Stimulated activated naive CD8-positive, alpha-beta T cell treated with anti-CD3 and anti-CD28 coated beads, Interleukin-15, amount 100 ng/mL, for 72 hours (primary cell): ENCODE measurements around the gene CAMK2G.
A peak's percentile ranks its signal among the peaks of the same experiment; 100 is the strongest.

Experiments used
- ATAC-seq: fragments of 150-1000 bp; cut with Tn5 transposase; 2 replicates; pipeline ENCODE4 v1.10.0; 2021; ENCODE audit warnings: mild to moderate bottlenecking, moderate library complexity
- DNase-seq, 2 donors: peaks; one replicate each; pipeline ENCODE4 v3.0.0; 2021 to 2022
- H3K27ac Mint-ChIP-seq, 2 donors: one replicate each; pipeline ENCODE4 v1.8.0; 2022; ENCODE audit warnings: mild to moderate bottlenecking in 2 of 2, mixed read lengths in 2 of 2, moderate library complexity in 2 of 2
- H3K27me3 Mint-ChIP-seq: one replicate; pipeline ENCODE4 v1.8.0; 2022; ENCODE audit warnings: mixed read lengths
- H3K4me1 Mint-ChIP-seq: one replicate; pipeline ENCODE4 v1.8.0; 2022; ENCODE audit warnings: mild to moderate bottlenecking, mixed read lengths
- H3K4me3 Mint-ChIP-seq, 2 donors: one replicate each; pipeline ENCODE4 v1.8.0; 2022; ENCODE audit warnings: mild to moderate bottlenecking in 2 of 2, mixed read lengths in 2 of 2, moderate library complexity in 1 of 2
- H3K9me3 Mint-ChIP-seq, 2 donors: one replicate each; pipeline ENCODE4 v1.8.0; 2022; ENCODE audit warnings: mixed read lengths in 2 of 2

Gene CAMK2G

GRCh38 chr10:73824146-73824725 is 50.1 kb downstream of the CAMK2G start:
- ATAC-seq (no peak), DNase-seq (no peak)
- Mint-ChIP-seq H3K4me3 (no peak overlapping the region), H3K4me1 (no peaks in the 10 kb centered on the region), H3K9me3 (no peaks in the 10 kb centered on the region), H3K27me3 (no peaks in the 10 kb centered on the region), H3K27ac (peak overlapping the region; percentile 31 to 52)

DNA sequence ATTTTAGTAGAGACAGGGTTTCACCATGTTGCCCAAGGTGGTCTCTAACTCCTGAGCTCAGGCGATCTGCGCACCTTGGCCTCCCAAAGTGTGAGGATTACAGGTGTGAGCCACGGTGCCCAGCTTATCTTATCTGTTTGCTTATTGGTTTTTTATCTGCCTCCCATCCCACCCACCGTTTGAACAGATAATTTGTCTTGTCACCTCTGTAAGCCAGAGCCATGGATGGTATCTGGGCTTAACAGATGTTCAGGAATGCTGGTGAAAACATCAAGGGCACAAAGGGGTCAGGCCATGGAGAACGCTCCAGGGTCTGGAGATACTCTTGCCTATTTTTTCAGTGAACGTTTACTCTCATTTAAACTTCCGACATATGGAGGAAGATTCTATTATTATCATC is 51.0 kb downstream of the CAMK2G start:
- Mint-ChIP-seq H3K4me1 (no peaks in the 10 kb centered on the region), H3K4me3 (no peak overlapping the region), H3K27me3 (no peaks in the 10 kb centered on the region), H3K27ac (no peak overlapping the region), H3K9me3 (no peaks in the 10 kb centered on the region)
- ATAC-seq (no peak), DNase-seq (no peak)

GRCh38 chr10:73819513-73820093 is 54.8 kb downstream of the CAMK2G start:
- DNase-seq (no peak), ATAC-seq (peak; percentile 10)
- peak overlapping the region in 1 of 2 donors; percentile 81 for H3K27ac Mint-ChIP-seq
- H3K27me3 Mint-ChIP-seq, result no peaks in the 10 kb centered on the region
- no peak overlapping the region for H3K4me3 Mint-ChIP-seq
- no peaks in the 10 kb centered on the region for H3K4me1 Mint-ChIP-seq
- no peaks in the 10 kb centered on the region for H3K9me3 Mint-ChIP-seq

DNA sequence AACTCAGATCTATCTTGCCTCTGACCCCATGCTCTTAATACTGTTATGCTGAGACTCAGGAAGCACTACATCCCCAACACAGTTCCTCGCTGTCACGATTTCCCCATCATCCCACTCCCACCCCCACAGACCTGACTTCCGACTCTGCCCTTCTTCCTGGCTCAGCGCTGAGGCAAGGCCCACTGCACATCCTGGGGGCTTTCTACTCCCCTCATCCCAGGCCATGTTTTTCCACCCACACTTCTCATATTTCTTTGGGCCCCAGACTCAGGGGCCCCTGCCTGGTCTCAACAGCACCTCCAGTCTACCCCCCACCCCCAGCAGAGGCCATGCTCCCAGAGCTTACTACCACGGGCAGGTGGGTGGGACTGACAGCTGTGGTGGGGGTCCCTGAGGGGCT is 55.3 kb downstream of the CAMK2G start:
- no peak for DNase-seq
- H3K4me1 Mint-ChIP-seq, result no peaks in the 10 kb centered on the region
- H3K4me3 Mint-ChIP-seq, result no peak overlapping the region
- H3K27ac Mint-ChIP-seq, result peak overlapping the region in 1 of 2 donors; percentile 65
- no peaks in the 10 kb centered on the region for H3K9me3 Mint-ChIP-seq
- no peaks in the 10 kb centered on the region for H3K27me3 Mint-ChIP-seq
- ATAC-seq, result peak; percentile 13

- H3K4me3 Mint-ChIP-seq, result no peak overlapping the region
- H3K9me3 Mint-ChIP-seq, result no peaks in the 10 kb centered on the region
- no peak overlapping the region for H3K27ac Mint-ChIP-seq
- ATAC-seq (peak; percentile 27), DNase-seq (no peak)
- no peaks in the 10 kb centered on the region for H3K4me1 Mint-ChIP-seq
- no peaks in the 10 kb centered on the region for H3K27me3 Mint-ChIP-seq
Observed at GRCh38 chr10:73818402-73818801, 56.0 kb downstream of the CAMK2G start.

DNA sequence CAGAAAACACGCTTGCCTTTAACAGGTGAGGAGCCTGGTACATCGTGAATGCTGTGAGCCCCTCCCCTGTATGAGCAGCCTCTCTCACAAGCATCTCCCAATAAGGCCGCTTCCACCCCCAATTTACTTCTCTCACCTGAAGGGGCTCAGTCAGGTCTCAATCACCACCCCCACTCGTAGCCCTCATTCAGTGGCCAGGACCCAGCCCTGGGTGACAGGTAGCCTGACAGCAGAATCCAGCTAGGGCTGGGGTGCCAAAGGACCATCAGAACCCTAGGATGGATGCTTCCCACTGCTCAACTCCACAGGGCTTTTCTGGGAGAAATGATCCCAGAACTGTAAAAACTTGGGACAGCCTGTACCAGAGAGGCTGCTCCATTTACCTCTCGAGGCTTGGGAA is 56.5 kb downstream of the CAMK2G start:
- Mint-ChIP-seq H3K4me1 (no peaks in the 10 kb centered on the region), H3K27me3 (no peaks in the 10 kb centered on the region), H3K4me3 (no peak overlapping the region), H3K27ac (no peak overlapping the region), H3K9me3 (no peaks in the 10 kb centered on the region)
- ATAC-seq, result no peak
- no peak for DNase-seq

DNA sequence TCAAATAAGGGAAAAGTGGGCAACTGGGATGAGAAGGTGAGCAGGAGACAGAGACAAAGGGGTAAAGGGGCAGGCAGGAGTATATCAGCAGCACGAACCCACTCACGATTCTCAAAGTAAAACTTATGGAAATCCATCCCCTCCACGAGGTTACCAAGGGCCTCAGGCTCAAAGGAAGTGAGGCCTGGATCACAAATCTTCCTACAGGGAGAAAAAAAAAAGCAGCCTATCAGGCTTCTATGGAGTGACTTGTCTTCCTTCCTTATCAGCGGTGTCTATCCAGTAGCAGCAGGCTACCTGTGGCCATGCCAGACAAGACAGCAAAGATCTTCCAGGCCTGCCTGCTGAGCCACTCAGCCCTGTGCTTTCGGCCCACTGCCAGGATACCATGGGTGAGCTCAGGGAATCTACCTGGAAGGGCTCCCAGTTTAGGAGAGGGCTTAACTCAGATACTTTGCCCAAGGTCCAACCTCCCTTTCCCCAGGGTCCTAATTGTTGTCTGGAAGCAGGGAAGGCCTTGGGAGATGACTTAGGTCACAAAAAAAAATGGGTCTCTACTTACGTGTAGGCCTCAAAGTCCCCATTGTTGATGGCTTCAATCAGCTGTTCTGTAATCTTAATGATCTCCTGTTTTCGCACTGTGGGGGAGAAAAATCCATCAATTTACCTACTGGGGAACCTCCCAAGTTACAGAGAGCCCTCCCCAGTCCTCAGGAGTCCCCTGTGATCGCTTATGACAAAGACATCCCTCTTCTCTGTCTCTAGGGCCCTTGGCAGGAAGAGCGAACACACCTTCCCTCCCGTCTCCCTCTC is 57.2 kb downstream of the CAMK2G start:
- Mint-ChIP-seq H3K4me3 (no peak overlapping the region), H3K27ac (no peak overlapping the region), H3K9me3 (no peaks in the 10 kb centered on the region), H3K27me3 (no peaks in the 10 kb centered on the region), H3K4me1 (no peaks in the 10 kb centered on the region)
- no peak for DNase-seq
- no peak for ATAC-seq

DNA sequence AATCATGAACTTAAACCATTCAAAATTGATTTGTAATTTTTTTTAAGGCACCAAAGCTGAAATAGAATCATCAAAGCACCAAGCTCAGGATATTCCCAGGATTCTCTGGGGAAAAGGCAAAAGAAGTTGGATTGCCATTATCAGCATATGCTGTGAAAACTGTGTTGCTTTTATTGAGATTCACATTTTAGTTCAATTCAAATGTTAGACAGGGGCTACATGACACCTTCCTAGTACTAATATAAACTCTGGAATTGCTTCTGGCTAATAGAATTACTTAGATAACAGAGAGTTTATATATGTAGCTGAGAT is 58.7 kb downstream of the CAMK2G start:
- H3K4me3 Mint-ChIP-seq, result no peak overlapping the region
- no peak for ATAC-seq
- no peaks in the 10 kb centered on the region for H3K27me3 Mint-ChIP-seq
- peaks cover under 1% of the 10 kb centered on the region for H3K4me1 Mint-ChIP-seq
- DNase-seq, result no peak
- peak overlapping the region in 1 of 2 donors; percentile 43 for H3K27ac Mint-ChIP-seq
- no peaks in the 10 kb centered on the region for H3K9me3 Mint-ChIP-seq

DNA sequence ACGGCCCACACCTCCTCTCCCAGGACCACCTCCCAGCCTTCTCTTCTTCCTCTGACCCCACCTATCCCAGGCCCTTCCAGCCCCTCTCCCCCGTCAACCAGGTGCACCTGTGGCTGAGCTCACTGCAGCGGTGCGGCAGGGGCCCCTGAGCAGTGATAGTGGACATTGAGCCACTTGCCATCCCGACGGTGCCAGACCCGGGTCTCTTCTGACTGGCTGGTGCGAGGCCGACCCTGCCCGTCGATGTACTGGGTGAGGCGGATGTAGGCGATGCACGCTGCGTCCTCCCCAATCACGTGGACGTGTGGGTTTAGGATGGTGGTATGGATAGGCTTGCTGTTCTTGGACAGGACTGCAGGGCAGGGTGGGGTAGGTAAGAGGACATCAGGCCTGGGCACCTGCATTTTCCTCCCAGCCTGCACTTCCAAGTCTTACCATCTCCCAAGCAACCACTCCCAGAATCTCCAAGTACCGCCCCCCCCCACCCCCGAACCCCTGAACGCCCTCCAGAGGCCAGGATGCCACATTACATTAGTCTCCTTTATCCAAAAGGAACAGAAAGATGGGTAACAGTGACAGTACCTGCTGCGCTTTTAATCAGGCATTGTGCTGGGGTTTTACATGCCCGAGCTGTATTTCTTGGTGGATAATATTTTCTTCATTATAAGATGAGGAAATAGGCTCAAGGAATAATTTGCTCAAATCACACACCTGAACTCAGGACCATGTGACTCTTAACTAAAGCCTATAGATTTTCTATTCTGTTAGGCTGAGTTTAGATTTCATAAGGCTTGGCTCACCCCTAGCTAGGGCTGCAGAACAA is 59.2 kb downstream of the CAMK2G start:
- no peak for DNase-seq
- no peak for ATAC-seq
- Mint-ChIP-seq H3K27ac (no peak overlapping the region), H3K4me1 (peaks cover 6% of the 10 kb centered on the region), H3K27me3 (no peaks in the 10 kb centered on the region), H3K4me3 (no peak overlapping the region), H3K9me3 (no peaks in the 10 kb centered on the region)

DNA sequence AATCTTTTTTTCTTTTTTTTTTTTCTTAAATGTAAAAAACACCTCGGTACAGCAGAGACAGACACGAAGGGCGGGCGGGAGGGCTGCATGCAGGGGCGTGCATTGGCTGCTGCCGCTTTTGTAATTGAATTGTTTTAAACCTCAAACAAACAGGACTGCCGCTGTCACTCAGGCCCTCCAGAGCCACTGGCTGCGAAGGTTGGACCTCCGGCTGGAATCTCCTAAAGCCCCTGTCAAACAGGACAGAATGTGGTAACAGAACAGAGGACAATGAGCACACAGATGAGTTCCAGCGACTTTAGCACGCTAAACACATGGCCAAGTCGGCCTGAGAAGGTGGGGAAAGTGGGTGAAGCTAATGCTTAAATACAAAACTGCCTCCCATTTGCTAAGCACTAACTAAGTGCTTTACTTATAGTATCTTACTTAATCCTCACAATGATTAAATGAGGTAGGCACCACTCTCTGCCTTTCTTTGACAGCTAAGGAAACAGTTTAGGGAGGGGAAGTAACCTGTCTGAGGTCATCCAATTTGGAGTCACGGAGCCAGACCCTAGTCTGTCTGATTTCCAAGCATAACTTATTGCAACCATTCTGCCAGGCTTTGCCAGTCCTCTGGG is 60.0 kb downstream of the CAMK2G start:
- H3K4me1 Mint-ChIP-seq, result peaks cover 13% of the 10 kb centered on the region
- H3K27ac Mint-ChIP-seq, result peak overlapping the region in 1 of 2 donors; percentile 68
- DNase-seq (no peak), ATAC-seq (no peak)
- H3K27me3 Mint-ChIP-seq, result no peaks in the 10 kb centered on the region
- no peaks in the 10 kb centered on the region for H3K9me3 Mint-ChIP-seq
- no peak overlapping the region for H3K4me3 Mint-ChIP-seq

DNA sequence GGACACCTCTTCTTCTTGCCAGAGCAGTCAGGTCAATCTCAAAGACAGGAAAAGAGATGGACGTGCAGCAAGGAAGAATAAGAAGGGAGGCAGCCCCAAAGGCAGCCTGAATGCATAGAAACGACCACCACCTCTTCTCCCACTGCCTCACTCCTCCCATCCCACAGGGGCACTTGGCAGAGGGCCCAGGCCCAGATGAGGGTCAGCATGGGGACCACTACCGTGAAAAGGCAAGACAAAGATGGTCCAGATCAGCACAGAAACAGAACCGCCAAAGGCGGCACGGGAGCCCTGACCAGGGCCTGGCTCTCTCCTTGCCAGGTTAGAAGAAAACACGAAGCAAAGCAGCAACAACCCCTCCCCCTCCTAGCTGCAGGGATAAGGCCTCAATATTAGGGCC is 61.0 kb downstream of the CAMK2G start:
- no peaks in the 10 kb centered on the region for H3K27me3 Mint-ChIP-seq
- no peak for DNase-seq
- H3K4me1 Mint-ChIP-seq, result peaks cover 24% of the 10 kb centered on the region
- no peak overlapping the region for H3K4me3 Mint-ChIP-seq
- H3K27ac Mint-ChIP-seq, result no peak overlapping the region
- no peak for ATAC-seq
- H3K9me3 Mint-ChIP-seq, result no peaks in the 10 kb centered on the region

DNA sequence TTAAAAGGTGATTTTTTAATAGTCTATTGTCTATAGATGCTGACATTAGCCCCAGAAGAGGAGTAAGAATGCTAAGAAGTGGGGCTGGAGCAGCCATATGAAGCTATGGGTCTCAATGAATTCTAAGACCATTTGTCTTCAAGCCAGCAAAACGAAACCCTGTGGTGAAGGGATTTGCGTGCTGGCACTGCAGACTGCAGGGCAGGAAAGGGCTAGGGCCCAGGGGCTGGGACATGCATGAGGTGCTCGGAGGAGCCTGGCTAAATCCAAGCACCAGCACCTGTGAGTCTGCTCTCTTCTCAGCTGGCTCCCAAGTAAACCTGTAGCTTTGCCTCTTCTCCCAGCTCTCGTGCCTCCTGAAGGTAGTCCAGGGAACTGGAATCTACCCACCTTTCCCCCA is 61.7 kb downstream of the CAMK2G start:
- H3K27ac Mint-ChIP-seq, result peak overlapping the region; percentile 59 to 76
- H3K4me1 Mint-ChIP-seq, result peaks cover 31% of the 10 kb centered on the region
- peak overlapping the region; percentile 8 to 55 for H3K4me3 Mint-ChIP-seq
- ATAC-seq (no peak), DNase-seq (no peak)
- H3K27me3 Mint-ChIP-seq, result no peaks in the 10 kb centered on the region
- no peaks in the 10 kb centered on the region for H3K9me3 Mint-ChIP-seq

DNA sequence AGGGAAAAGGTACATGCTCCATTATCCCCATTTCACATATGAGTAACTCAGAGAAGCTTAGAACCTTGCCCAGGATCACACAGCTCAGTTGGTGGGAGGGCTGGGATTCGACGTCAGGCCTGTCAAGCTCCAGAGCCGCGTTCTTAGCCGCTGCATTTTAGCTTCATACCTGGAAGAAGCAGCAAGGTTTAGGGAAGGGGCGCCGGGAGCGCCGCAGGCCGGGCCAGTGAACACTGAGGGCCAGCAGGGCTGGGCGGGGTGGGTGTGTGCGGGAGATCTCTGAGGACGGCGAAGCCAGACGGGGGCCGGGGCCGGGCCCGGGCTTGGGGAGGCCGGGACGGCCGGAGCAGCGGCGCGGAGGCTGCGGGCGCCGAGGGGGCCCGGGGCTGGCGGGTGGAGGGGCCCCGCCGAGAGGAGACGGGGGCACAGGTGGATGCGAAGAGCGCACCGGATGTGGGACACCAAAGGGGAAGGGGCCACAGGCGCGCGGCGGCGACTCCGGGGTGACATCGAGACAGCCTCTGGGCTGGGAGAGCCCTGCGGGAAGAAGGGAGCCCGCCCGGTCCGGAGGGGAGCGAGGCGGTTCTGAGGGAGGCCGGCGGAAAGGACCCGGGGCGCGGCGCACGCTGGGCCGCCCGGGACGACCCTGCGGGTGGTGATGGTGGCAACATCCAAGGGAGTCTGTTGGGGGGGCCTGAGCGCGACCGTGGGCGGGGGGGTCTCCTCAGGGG is 63.5 kb downstream of the CAMK2G start:
- no peaks in the 10 kb centered on the region for H3K9me3 Mint-ChIP-seq
- ATAC-seq, result peak; percentile 69
- H3K4me1 Mint-ChIP-seq, result peaks cover 48% of the 10 kb centered on the region

GRCh38 chr10:73810358-73810734 is 64.0 kb downstream of the CAMK2G start:
- H3K4me1 Mint-ChIP-seq, result peaks cover 52% of the 10 kb centered on the region
- peak; percentile 33 for ATAC-seq

More for the DNA sequence above, 63.5 kb downstream of the CAMK2G start:
- Mint-ChIP-seq H3K4me3 (peak overlapping the region; percentile 87 to 89), H3K27ac (peak overlapping the region; percentile 99 to 100), H3K27me3 (no peaks in the 10 kb centered on the region)
- peak; percentile 71 to 75 for DNase-seq

More at GRCh38 chr10:73810358-73810734, 64.0 kb downstream of the CAMK2G start:
- peak overlapping the region; percentile 87 to 89 for H3K4me3 Mint-ChIP-seq
- DNase-seq, result peak; percentile 19 to 41
- H3K9me3 Mint-ChIP-seq, result no peaks in the 10 kb centered on the region
- H3K27ac Mint-ChIP-seq, result peak overlapping the region; percentile 99 to 100
- H3K27me3 Mint-ChIP-seq, result no peaks in the 10 kb centered on the region
